Measurements from ENCODE around the gene C8B.

GRCh38 chr1:56948403-56949023 is 17.3 kb downstream of the C8B start:
- TF ChIP-seq CTCF (conservative IDR thresholded peaks at IDR 0.05; ENCODE audit: low read depth in 2 of 2) (no peak), REST (IDR thresholded peaks at IDR 0.05; ENCODE audit: unreplicated experiment) (no peak), EZH2 (IDR thresholded peaks at IDR 0.05; ENCODE audit: low read depth, unreplicated experiment) (no peak), POLR2AphosphoS5 (IDR thresholded peaks at IDR 0.05; ENCODE audit: low read depth) (no peak), ZNF114 (CRISPR knock-in tag; IDR thresholded peaks at IDR 0.05) (no peak), EZH2phosphoT487 (IDR thresholded peaks at IDR 0.05; ENCODE audit: unreplicated experiment) (no peak), ZNF462 (CRISPR knock-in tag; IDR thresholded peaks at IDR 0.05) (no peak), CREB1 (CRISPR knock-in tag; IDR thresholded peaks at IDR 0.05; ENCODE audit: low read depth) (no peak), JUNB (IDR thresholded peaks at IDR 0.05; ENCODE audit: unreplicated experiment) (no peak)

Measured in GM23338 (cell line).